C4-2B (cell line): ENCODE measurements around the gene CMIP.

Experiments used
- ZFX ChIP-seq: fragments of 450-650 bp; IDR thresholded peaks from 2 replicates; pipeline ENCODE4 v1.6.1; 2017
- TF ChIP-seq, protein P1 (sequence below): fragments of 450-650 bp; conservative IDR thresholded peaks from 2 replicates; pipeline ENCODE4 v1.5.1; 2017; ENCODE audit warnings: mild to moderate bottlenecking

- TF ChIP-seq, protein P1, sequence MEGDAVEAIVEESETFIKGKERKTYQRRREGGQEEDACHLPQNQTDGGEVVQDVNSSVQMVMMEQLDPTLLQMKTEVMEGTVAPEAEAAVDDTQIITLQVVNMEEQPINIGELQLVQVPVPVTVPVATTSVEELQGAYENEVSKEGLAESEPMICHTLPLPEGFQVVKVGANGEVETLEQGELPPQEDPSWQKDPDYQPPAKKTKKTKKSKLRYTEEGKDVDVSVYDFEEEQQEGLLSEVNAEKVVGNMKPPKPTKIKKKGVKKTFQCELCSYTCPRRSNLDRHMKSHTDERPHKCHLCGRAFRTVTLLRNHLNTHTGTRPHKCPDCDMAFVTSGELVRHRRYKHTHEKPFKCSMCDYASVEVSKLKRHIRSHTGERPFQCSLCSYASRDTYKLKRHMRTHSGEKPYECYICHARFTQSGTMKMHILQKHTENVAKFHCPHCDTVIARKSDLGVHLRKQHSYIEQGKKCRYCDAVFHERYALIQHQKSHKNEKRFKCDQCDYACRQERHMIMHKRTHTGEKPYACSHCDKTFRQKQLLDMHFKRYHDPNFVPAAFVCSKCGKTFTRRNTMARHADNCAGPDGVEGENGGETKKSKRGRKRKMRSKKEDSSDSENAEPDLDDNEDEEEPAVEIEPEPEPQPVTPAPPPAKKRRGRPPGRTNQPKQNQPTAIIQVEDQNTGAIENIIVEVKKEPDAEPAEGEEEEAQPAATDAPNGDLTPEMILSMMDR: no peak
- no peak for TF ChIP-seq ZFX
Measured at GRCh38 chr16:81401035-81401950, 43.3 kb upstream of the CMIP start.
